IMR-90 (cell line): ENCODE data around the gene PLPPR3. TPM values are rescaled to one million over a fixed set of nuclear protein-coding genes. Genes with fewer than 3 reads are reported as not detected.

Experiments
- ATAC-seq: fragments of 200-7000 bp; cut with Tn5 transposase; 2 replicates; pipeline ENCODE4 v1.9.1; 2020; ENCODE audit warnings: low read depth, mild to moderate bottlenecking, moderate library complexity
- BruUV-seq: library from RNA; stranded (reverse); fragments of 400-500 nt; replicated peaks from 2 replicates; lab custom pipeline; 2021; lab: Mats Ljungman, UMichigan
- CTCF ChIA-PET: fragments of 300-600 bp; formaldehyde crosslinking; extraction: SDS; loops from one replicate; lab custom pipeline; 2021; ENCODE audit warnings: antibody characterized with exemption; lab: Yijun Ruan, JAX
- POLR2A ChIA-PET: fragments of 300-600 bp; sonication (Branson Sonifier 250); formaldehyde crosslinking; loops from one replicate; lab custom pipeline; 2022; ENCODE audit warnings: antibody characterized with exemption; ENCODE audit not compliant: unreplicated experiment; lab: Charles Lee
- DNase-seq: peaks from one replicate; pipeline ENCODE4 v3.0.0; 2013
- H2AFZ ChIP-seq: replicated peaks from 2 replicates; pipeline ENCODE3; 2013; ENCODE audit warnings: low read length, mild to moderate bottlenecking; ENCODE audit not compliant: poor library complexity
- H2AK5ac ChIP-seq: 2 replicates; pipeline ENCODE4 v1.6.1; 2013; ENCODE audit warnings: low read depth, low read length, inconsistent platforms
- H2AK9ac ChIP-seq: replicated peaks from 2 replicates; pipeline ENCODE3; 2013; ENCODE audit warnings: mild to moderate bottlenecking, low read depth, low read length, moderate library complexity; ENCODE audit not compliant: poor library complexity
- H2BK120ac ChIP-seq: 2 replicates; pipeline ENCODE4 v1.6.1; 2013; ENCODE audit warnings: low read depth, low read length, inconsistent platforms
- H2BK15ac ChIP-seq: 3 replicates; pipeline ENCODE4 v1.6.1; 2013; ENCODE audit warnings: low read depth, low read length, inconsistent platforms
- H2BK20ac ChIP-seq: 2 replicates; pipeline ENCODE4 v1.6.1; 2013; ENCODE audit warnings: low read depth, mild to moderate bottlenecking, inconsistent platforms, low read length, moderate library complexity
- H2BK5ac ChIP-seq: 2 replicates; pipeline ENCODE4 v1.6.1; 2013; ENCODE audit warnings: mild to moderate bottlenecking, low read depth, low read length, inconsistent platforms; ENCODE audit not compliant: poor library complexity, severe bottlenecking
- H3K14ac ChIP-seq: replicated peaks from 2 replicates; pipeline ENCODE4 v1.6.1; 2013; ENCODE audit warnings: low read depth, low read length, inconsistent platforms
- H3K18ac ChIP-seq: 2 replicates; pipeline ENCODE4 v1.6.1; 2013; ENCODE audit warnings: low read depth, low read length, control low read depth
- H3K23ac ChIP-seq: 2 replicates; pipeline ENCODE4 v1.6.1; 2013; ENCODE audit warnings: low read depth, low read length, inconsistent platforms
- H3K27ac ChIP-seq: 2 replicates; pipeline ENCODE4 v1.5.1; 2013; ENCODE audit warnings: mild to moderate bottlenecking, control low read depth, low read length; ENCODE audit not compliant: insufficient read depth
- H3K27me3 ChIP-seq: 2 replicates; pipeline ENCODE4 v1.6.1; 2013; ENCODE audit warnings: low read length; ENCODE audit not compliant: control insufficient read depth, insufficient read depth
- H3K36me3 ChIP-seq: 2 replicates; pipeline ENCODE4 v1.6.1; 2013; ENCODE audit warnings: low read length, mixed read lengths; ENCODE audit not compliant: control insufficient read depth, insufficient read depth
- H3K4ac ChIP-seq: 2 replicates; pipeline ENCODE4 v1.6.1; 2013; ENCODE audit warnings: low read depth, low read length, inconsistent platforms
- H3K4me1 ChIP-seq: 2 replicates; pipeline ENCODE4 v1.6.1; 2013; ENCODE audit warnings: low read length, mixed read lengths; ENCODE audit not compliant: control insufficient read depth, insufficient read depth
- H3K4me2 ChIP-seq: 2 replicates; pipeline ENCODE4 v1.6.1; 2013; ENCODE audit warnings: low read depth, mild to moderate bottlenecking, control low read depth, low read length, moderate library complexity
- H3K4me3 ChIP-seq: 2 replicates; pipeline ENCODE4 v1.5.1; 2013; ENCODE audit warnings: low read depth, mild to moderate bottlenecking, control low read depth, low read length, moderate library complexity; ENCODE audit not compliant: insufficient read depth
- H3K56ac ChIP-seq: 2 replicates; pipeline ENCODE4 v1.6.1; 2013; ENCODE audit warnings: low read length, inconsistent platforms; ENCODE audit not compliant: insufficient read depth; ENCODE audit errors: extremely low read depth
- H3K79me1 ChIP-seq, 2 experiments: 2 replicates each; pipeline ENCODE4 v1.6.1; 2013; ENCODE audit warnings: low read length in 2 of 2, inconsistent platforms in 1 of 2, low read depth in 1 of 2
- H3K9ac ChIP-seq: 2 replicates; pipeline ENCODE4 v1.6.1; 2013; ENCODE audit warnings: low read depth, low read length, control low read depth
- H3K9me1 ChIP-seq: 2 replicates; pipeline ENCODE4 v1.6.1; 2013; ENCODE audit warnings: low read length, inconsistent platforms; ENCODE audit not compliant: insufficient read depth
- H3K9me3 ChIP-seq: 2 replicates; pipeline ENCODE4 v1.6.1; 2013; ENCODE audit warnings: low read length; ENCODE audit not compliant: control insufficient read depth, insufficient read depth
- H4K20me1 ChIP-seq: 2 replicates; pipeline ENCODE4 v1.6.1; 2013; ENCODE audit warnings: low read length, inconsistent platforms; ENCODE audit not compliant: insufficient read depth
- H4K5ac ChIP-seq: 2 replicates; pipeline ENCODE4 v1.6.1; 2013; ENCODE audit warnings: mild to moderate bottlenecking, low read depth, low read length, control low read depth
- H4K8ac ChIP-seq, 2 experiments: 2 replicates each; pipeline ENCODE4 v1.6.1; 2013; ENCODE audit warnings: low read depth in 2 of 2, low read length in 2 of 2, control low read depth in 1 of 2, inconsistent platforms in 1 of 2
- H4K91ac ChIP-seq: 2 replicates; pipeline ENCODE4 v1.6.1; 2013; ENCODE audit warnings: low read depth, low read length, inconsistent platforms; ENCODE audit not compliant: insufficient read depth
- CEBPB ChIP-seq: IDR thresholded peaks from 2 replicates; pipeline ENCODE4 v1.6.1; 2012; ENCODE audit warnings: low read depth, low read length, improper control_type of control experiment
- CHD1 ChIP-seq: IDR thresholded peaks from 2 replicates; pipeline ENCODE4 v1.6.1; 2012; ENCODE audit warnings: low read depth, low read length, improper control_type of control experiment
- CTCF ChIP-seq: conservative IDR thresholded peaks from 2 replicates; pipeline ENCODE4 v1.5.1; 2012; ENCODE audit warnings: mild to moderate bottlenecking, low read depth, low read length, improper control_type of control experiment
- FOS ChIP-seq: fragments of 150-350 bp; IDR thresholded peaks from 2 replicates; pipeline ENCODE4 v1.6.1; 2016; ENCODE audit warnings: low read depth, low read length
- MAFK ChIP-seq: IDR thresholded peaks from 2 replicates; pipeline ENCODE4 v1.6.1; 2012; ENCODE audit warnings: low read depth, low read length, improper control_type of control experiment
- MAZ ChIP-seq: IDR thresholded peaks from 2 replicates; pipeline ENCODE4 v1.6.1; 2012; ENCODE audit warnings: low read depth, mild to moderate bottlenecking, low read length, improper control_type of control experiment, moderate library complexity, borderline replicate concordance
- MXI1 ChIP-seq: IDR thresholded peaks from 2 replicates; pipeline ENCODE4 v1.6.1; 2012; ENCODE audit warnings: low read depth, mild to moderate bottlenecking, low read length, moderate library complexity, borderline replicate concordance
- NFE2L2 ChIP-seq: fragments of 150-350 bp; IDR thresholded peaks from 2 replicates; pipeline ENCODE4 v1.6.1; 2016; ENCODE audit warnings: low read depth, mild to moderate bottlenecking, low read length
- RAD21 ChIP-seq: IDR thresholded peaks from 2 replicates; pipeline ENCODE4 v1.6.1; 2012; ENCODE audit warnings: low read length, improper control_type of control experiment
- RCOR1 ChIP-seq: IDR thresholded peaks from 2 replicates; pipeline ENCODE4 v1.6.1; 2012; ENCODE audit warnings: mild to moderate bottlenecking, low read length, improper control_type of control experiment; ENCODE audit not compliant: insufficient replicate concordance
- USF2 ChIP-seq: fragments of 150-350 bp; IDR thresholded peaks from 2 replicates; pipeline ENCODE4 v1.6.1; 2017; ENCODE audit warnings: mild to moderate bottlenecking, antibody characterized with exemption, low read length, low read depth
- WGBS, 2 experiments: methylation state at CpG; one replicate each; pipeline versions ENCODE4 v1.1.5 to v1.1.7; 2013; ENCODE audit warnings: missing lambda C conversion rate in 2 of 2; ENCODE audit not compliant: insufficient read length in 1 of 2; ENCODE audit errors: extremely low coverage in 2 of 2; 5-methylcytosine and 5-hydroxymethylcytosine counted together
- dilution Hi-C: fragments of 300-500 bp; cut with HindIII; formaldehyde crosslinking; loops from one replicate; pipeline ENCODE4 v1.14.3; 2018; ENCODE audit warnings: low sequenced_read_pairs; ENCODE audit not compliant: unreplicated experiment
- in situ Hi-C: fragments of 300-500 bp; cut with MboI; formaldehyde crosslinking; loops from 3 replicates; pipeline ENCODE4 v1.14.3; 2019; ENCODE audit warnings: low sequenced_read_pairs, inconsistent platforms, mixed read lengths
- intact Hi-C: fragments of 100-400 bp; cut with micrococcal nuclease; formaldehyde crosslinking; loops from 2 replicates; pipeline ENCODE4 v1.10.0; 2022
- polyA plus RNA-seq, 3 experiments: library from polyadenylated mRNA; depleted of rRNA; stranded (reverse); fragments of >200 nt; gene quantifications; 2 replicates each; pipeline ENCODE4 v1.2.3, GENCODE V29; 2012; ENCODE audit warnings: low replicate concordance in 1 of 3
- total RNA-seq: library from RNA; depleted of rRNA; stranded (reverse); fragments of >200 nt; gene quantifications from 2 replicates; pipeline ENCODE4 v1.2.3, GENCODE V29; 2012

PLPPR3 gene
- total and polyA plus RNA-seq, 2 of the 4 experiments (the other 2 are of a cell fraction), result 0.36 to 1.2 TPM

- TF ChIP-seq CTCF (no peak), RCOR1 (no peak), MAZ (no peak), RAD21 (no peak), FOS (no peak), MAFK (no peak), USF2 (no peak), NFE2L2 (no peak), CHD1 (no peak), CEBPB (no peak), MXI1 (no peak)
- 91% methylated on average over 35 of the region's 47 CpGs; no CpG with 5 or more reads in 1 of the 2 experiments for WGBS, 2 experiments
- CTCF ChIA-PET, result no interaction called here
- no peak overlapping the region for H2BK20ac ChIP-seq
- no peak overlapping the region for H4K8ac ChIP-seq
- H2BK5ac ChIP-seq, result no peak overlapping the region
- no peaks in the 10 kb centered on the region for H3K4me1 ChIP-seq
- H4K5ac ChIP-seq, result no peak overlapping the region
- H3K56ac ChIP-seq, result no peak overlapping the region
- no peaks in the 10 kb centered on the region for H3K9me1 ChIP-seq
- BruUV-seq, result no TSS peak
- H3K27me3 ChIP-seq, result no peaks in the 10 kb centered on the region
- H3K79me1 ChIP-seq, result peaks cover 0 to 7% of the 10 kb centered on the region in 2 experiments; a peak in 3 of 4 replicates
- POLR2A ChIA-PET, result no interaction called here
- no peak overlapping the region for H2AK5ac ChIP-seq
- no peak overlapping the region for H2AFZ ChIP-seq
- peaks cover 44% of the 10 kb centered on the region for H3K36me3 ChIP-seq
- no peak overlapping the region for H3K9ac ChIP-seq
- H2BK120ac ChIP-seq, result no peak overlapping the region
- ATAC-seq (no peak), DNase-seq (no peak)
- dilution Hi-C loops, result no loop called here
- no peak overlapping the region for H2BK15ac ChIP-seq
- in situ Hi-C loops, result no loop called here
- H3K4me3 ChIP-seq, result no peak overlapping the region
- H3K18ac ChIP-seq, result no peak overlapping the region
- no peak overlapping the region for H4K91ac ChIP-seq
- H3K23ac ChIP-seq, result no peak overlapping the region
- intact Hi-C loops, result loop anchor here (1.0 kb wide), 1 partner anchor 35 kb away; no protein-coding TSS in a partner anchor
- H3K27ac ChIP-seq, result no peak overlapping the region
- no peak overlapping the region for H3K4me2 ChIP-seq
- no peak overlapping the region for H3K4ac ChIP-seq
- H4K20me1 ChIP-seq, result peaks cover 24% of the 10 kb centered on the region
- H3K14ac ChIP-seq, result no peak overlapping the region
- H3K9me3 ChIP-seq, result no peaks in the 10 kb centered on the region
- H2AK9ac ChIP-seq, result no peak overlapping the region
Measured at GRCh38 chr19:815079-815774, 6.5 kb downstream of the PLPPR3 start.
